ENCODE measurements around the gene NOP53. TPM values are rescaled to one million over a fixed set of nuclear protein-coding genes. Genes with fewer than 3 reads are reported as not detected.

The NOP53 gene
- total and polyA plus RNA-seq, 2 donors (not counting 3 experiments of a cell fraction or from before 2014, with no cell fraction given), result 119 to 150 TPM

GRCh38 chr19:47723581-47723940 is 21.8 kb upstream of the NOP53 start:
- DNase-seq (ENCODE audit: low read depth, low spot score) (no peak), FAIRE-seq (no peak)
- H3K27ac ChIP-seq (ENCODE audit: insufficient read depth, low read depth, low read length), result no peak overlapping the region
- no peaks in the 10 kb centered on the region for H3K9me1 ChIP-seq (replicated peaks; ENCODE audit: control insufficient read depth, extremely low read depth, insufficient read depth, low read length)
- dilution Hi-C loops (cut with MboI; ENCODE audit: extremely low pct_ligation_motif_present, low sequenced_read_pairs), result no loop called here
- no peaks in the 10 kb centered on the region for H3K9me3 ChIP-seq (replicated peaks; ENCODE audit: control insufficient read depth, insufficient read depth, low read length)
- no TSS peak for BruUV-seq (replicated peaks)
- H4K20me1 ChIP-seq (replicated peaks; ENCODE audit: control insufficient read depth, extremely low read depth, insufficient read depth, low read length), result no peaks in the 10 kb centered on the region
- H3K79me2 ChIP-seq (ENCODE audit: control insufficient read depth, insufficient read depth, low read length), result peaks cover 10% of the 10 kb centered on the region
- H3K4me1 ChIP-seq (ENCODE audit: control insufficient read depth, extremely low read depth, insufficient read depth, low read length), result peaks cover 11% of the 10 kb centered on the region
- no peak overlapping the region for H3K9ac ChIP-seq (replicated peaks; ENCODE audit: extremely low read depth, insufficient read depth, low read length)
- no peak overlapping the region for H2AFZ ChIP-seq (ENCODE audit: low read depth, low read length)
- H3K36me3 ChIP-seq (ENCODE audit: control insufficient read depth in 2 of 2, extremely low read depth in 1 of 2, insufficient read depth in 2 of 2, low read length in 2 of 2), result peaks cover 14 to 23% of the 10 kb centered on the region in 2 experiments
- H3K27me3 ChIP-seq (ENCODE audit: control insufficient read depth in 2 of 2, insufficient read depth in 2 of 2, low read length in 2 of 2), result no peaks in the 10 kb centered on the region
- intact Hi-C loops (cut with micrococcal nuclease), result no loop called here
- CTCF ChIA-PET, result interaction anchor here (4.9 kb wide), 1 partner anchor 10 kb away, joined by 32 read pairs; the partner anchor contains the start of gene EHD2
- POLR2A ChIA-PET, result interaction anchor here (0.6 to 1.1 kb wide), 2 partner anchors 10 to 102 kb away, joined by 3 to 4 read pairs; no protein-coding TSS in a partner anchor
- H3K4me3 ChIP-seq (replicated peaks in 1 of 3; ENCODE audit: insufficient read depth in 1 of 3, low read depth in 1 of 3, low read length in 3 of 3), result no peak overlapping the region
- TF ChIP-seq POLR2A (IDR thresholded peaks at IDR 0.05; ENCODE audit: low read depth, low read length) (no peak), FOS (IDR thresholded peaks at IDR 0.05; ENCODE audit: borderline replicate concordance, insufficient read depth, low read length) (no peak)
- H3K4me2 ChIP-seq (ENCODE audit: insufficient read depth, low read length), result no peak overlapping the region

DNA sequence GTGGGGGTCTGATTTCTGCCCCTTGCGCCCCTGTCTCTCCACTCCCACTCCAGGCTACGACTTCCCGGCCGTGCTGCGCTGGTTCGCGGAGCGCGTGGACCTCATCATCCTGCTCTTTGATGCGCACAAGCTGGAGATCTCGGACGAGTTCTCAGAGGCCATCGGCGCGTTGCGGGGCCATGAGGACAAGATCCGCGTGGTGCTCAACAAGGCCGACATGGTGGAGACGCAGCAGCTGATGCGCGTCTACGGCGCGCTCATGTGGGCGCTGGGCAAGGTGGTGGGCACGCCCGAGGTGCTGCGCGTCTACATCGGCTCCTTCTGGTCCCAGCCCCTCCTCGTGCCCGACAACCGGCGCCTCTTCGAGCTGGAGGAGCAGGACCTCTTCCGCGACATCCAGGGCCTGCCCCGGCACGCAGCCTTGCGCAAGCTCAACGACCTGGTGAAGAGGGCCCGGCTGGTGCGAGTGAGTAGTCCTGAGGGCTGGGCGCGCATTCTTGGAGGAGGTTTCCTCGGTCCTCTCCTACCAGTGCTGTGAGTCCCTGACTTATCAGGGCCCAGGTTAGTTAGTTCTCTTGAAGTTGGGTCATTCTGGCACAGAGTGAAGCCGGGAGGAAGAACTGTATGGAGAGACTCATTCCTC is 19.5 kb upstream of the NOP53 start:
- H2AFZ ChIP-seq (ENCODE audit: low read depth, low read length), result no peak overlapping the region
- BruUV-seq (replicated peaks), result no TSS peak
- peaks cover 9% of the 10 kb centered on the region for H3K79me2 ChIP-seq (ENCODE audit: control insufficient read depth, insufficient read depth, low read length)
- H3K4me3 ChIP-seq (replicated peaks in 1 of 3; ENCODE audit: insufficient read depth in 1 of 3, low read depth in 1 of 3, low read length in 3 of 3), result no peak overlapping the region
- CTCF ChIA-PET, result interaction anchor here (1.3 to 4.9 kb wide), 3 partner anchors 11 to 13 kb away, joined by 3 to 47 read pairs (median 32); partner anchors contain the start of gene EHD2
- no peaks in the 10 kb centered on the region for H3K9me1 ChIP-seq (replicated peaks; ENCODE audit: control insufficient read depth, extremely low read depth, insufficient read depth, low read length)
- intact Hi-C loops (cut with micrococcal nuclease) (no loop called here), dilution Hi-C loops (cut with MboI; ENCODE audit: extremely low pct_ligation_motif_present, low sequenced_read_pairs) (no loop called here)
- no peak overlapping the region for H3K9ac ChIP-seq (replicated peaks; ENCODE audit: extremely low read depth, insufficient read depth, low read length)
- POLR2A ChIA-PET, result no interaction called here
- H3K4me1 ChIP-seq (ENCODE audit: control insufficient read depth, extremely low read depth, insufficient read depth, low read length), result peaks cover 23% of the 10 kb centered on the region
- H3K4me2 ChIP-seq (ENCODE audit: insufficient read depth, low read length), result no peak overlapping the region
- H3K27ac ChIP-seq (ENCODE audit: insufficient read depth, low read depth, low read length), result no peak overlapping the region
- DNase-seq (ENCODE audit: low read depth, low spot score) (no peak), FAIRE-seq (no peak)
- no peaks in the 10 kb centered on the region for H3K27me3 ChIP-seq (ENCODE audit: control insufficient read depth in 2 of 2, insufficient read depth in 2 of 2, low read length in 2 of 2)
- TF ChIP-seq, protein P1, sequence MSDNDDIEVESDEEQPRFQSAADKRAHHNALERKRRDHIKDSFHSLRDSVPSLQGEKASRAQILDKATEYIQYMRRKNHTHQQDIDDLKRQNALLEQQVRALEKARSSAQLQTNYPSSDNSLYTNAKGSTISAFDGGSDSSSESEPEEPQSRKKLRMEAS (IDR thresholded peaks at IDR 0.05; ENCODE audit: insufficient read depth, insufficient read length), result no peak
- TF ChIP-seq EZH2 (IDR thresholded peaks at IDR 0.05; ENCODE audit: borderline replicate concordance, low read depth, low read length, severe bottlenecking) (no peak), POLR2A (IDR thresholded peaks at IDR 0.05; ENCODE audit: low read depth, low read length) (no peak), POLR2AphosphoS5 (IDR thresholded peaks at IDR 0.05; ENCODE audit: insufficient read depth, low read depth, low read length) (no peak), GATA2 (IDR thresholded peaks at IDR 0.05; ENCODE audit: insufficient read depth, insufficient read length, low read depth, low read length) (no peak), JUN (IDR thresholded peaks at IDR 0.05; ENCODE audit: borderline replicate concordance, insufficient read depth, insufficient read length, low read depth) (no peak), FOS (IDR thresholded peaks at IDR 0.05; ENCODE audit: borderline replicate concordance, insufficient read depth, low read length) (no peak), MYC (IDR thresholded peaks at IDR 0.05; ENCODE audit: low read depth, low read length) (no peak), CTCF (IDR thresholded peaks at IDR 0.05; ENCODE audit: extremely low read depth in 1 of 2, insufficient read depth in 1 of 2, low read depth in 1 of 2, low read length in 2 of 2) (no peak)
- H3K9me3 ChIP-seq (replicated peaks; ENCODE audit: control insufficient read depth, insufficient read depth, low read length), result no peaks in the 10 kb centered on the region
- peaks cover 14 to 27% of the 10 kb centered on the region in 2 experiments for H3K36me3 ChIP-seq (ENCODE audit: control insufficient read depth in 2 of 2, extremely low read depth in 1 of 2, insufficient read depth in 2 of 2, low read length in 2 of 2)
- H4K20me1 ChIP-seq (replicated peaks; ENCODE audit: control insufficient read depth, extremely low read depth, insufficient read depth, low read length), result no peaks in the 10 kb centered on the region

Data from endothelial cell of umbilical vein (primary cell).